GM12865 (cell line): ENCODE results near the gene PTPRN2.
"Not testable (repeated sequence)": the region's sequence is repeated elsewhere in the genome, so short reads cannot be mapped to it uniquely, and the experiment has no call there.

Experiments
- DNase-seq: peaks from one replicate; pipeline ENCODE4 v3.0.0; 2010; ENCODE audit warnings: low read depth
- H3K4me3 ChIP-seq: 2 replicates; pipeline ENCODE4 v1.5.1; 2011; ENCODE audit warnings: mild to moderate bottlenecking, low read depth, low read length, control low read depth
- TF ChIP-seq, protein P1 (sequence below): IDR thresholded peaks from 2 replicates; pipeline ENCODE4 v1.5.1; 2011; ENCODE audit warnings: low read length, control low read depth, low read depth, inconsistent platforms; ENCODE audit not compliant: insufficient read depth; ENCODE audit errors: missing control alignments

PTPRN2 gene

DNA sequence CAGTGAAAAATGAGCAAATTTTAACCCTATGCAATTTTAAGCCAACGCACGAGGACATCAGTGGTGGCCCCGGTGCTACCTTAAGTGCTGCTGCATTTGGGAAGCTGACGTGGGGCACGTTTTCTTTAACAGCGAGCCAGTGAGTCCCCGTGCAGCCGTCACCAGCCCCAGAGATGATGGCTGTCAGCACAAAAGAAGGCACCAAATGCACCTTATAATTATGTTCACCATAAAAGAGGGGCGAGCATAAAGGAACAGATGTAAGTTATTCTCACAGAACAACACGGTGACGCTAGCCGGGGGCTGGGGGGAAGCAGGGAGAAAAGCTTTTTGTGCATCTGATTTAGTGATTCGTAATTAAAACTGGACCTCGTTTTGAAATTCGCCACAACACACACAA lies 990.7 kb downstream of the PTPRN2 start:
- no peak for DNase-seq
- TF ChIP-seq, protein P1, sequence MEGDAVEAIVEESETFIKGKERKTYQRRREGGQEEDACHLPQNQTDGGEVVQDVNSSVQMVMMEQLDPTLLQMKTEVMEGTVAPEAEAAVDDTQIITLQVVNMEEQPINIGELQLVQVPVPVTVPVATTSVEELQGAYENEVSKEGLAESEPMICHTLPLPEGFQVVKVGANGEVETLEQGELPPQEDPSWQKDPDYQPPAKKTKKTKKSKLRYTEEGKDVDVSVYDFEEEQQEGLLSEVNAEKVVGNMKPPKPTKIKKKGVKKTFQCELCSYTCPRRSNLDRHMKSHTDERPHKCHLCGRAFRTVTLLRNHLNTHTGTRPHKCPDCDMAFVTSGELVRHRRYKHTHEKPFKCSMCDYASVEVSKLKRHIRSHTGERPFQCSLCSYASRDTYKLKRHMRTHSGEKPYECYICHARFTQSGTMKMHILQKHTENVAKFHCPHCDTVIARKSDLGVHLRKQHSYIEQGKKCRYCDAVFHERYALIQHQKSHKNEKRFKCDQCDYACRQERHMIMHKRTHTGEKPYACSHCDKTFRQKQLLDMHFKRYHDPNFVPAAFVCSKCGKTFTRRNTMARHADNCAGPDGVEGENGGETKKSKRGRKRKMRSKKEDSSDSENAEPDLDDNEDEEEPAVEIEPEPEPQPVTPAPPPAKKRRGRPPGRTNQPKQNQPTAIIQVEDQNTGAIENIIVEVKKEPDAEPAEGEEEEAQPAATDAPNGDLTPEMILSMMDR: no peak
- H3K4me3 ChIP-seq: no peak overlapping the region

DNA sequence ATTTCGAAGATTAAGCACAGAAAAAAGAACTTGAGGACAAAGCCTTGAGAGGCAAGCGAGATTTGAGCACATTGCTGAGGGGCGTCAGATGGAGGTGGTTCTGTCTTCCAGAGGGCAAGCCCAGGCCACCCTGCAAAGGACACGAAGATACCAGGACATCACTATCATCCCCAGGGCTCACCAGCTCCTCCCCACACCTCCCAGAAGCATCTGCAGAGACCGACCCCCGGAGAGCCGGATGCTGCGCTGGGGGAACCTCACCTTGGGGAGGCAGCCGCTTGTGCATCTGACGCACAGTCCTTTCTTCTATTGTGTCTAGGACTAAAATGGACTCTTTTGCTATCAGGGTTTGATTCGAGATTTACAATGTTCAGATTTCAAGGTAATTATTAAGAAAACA lies 991.2 kb downstream of the PTPRN2 start:
- no peak for DNase-seq
- TF ChIP-seq, protein P1: no peak
- H3K4me3 ChIP-seq: no peak overlapping the region

DNA sequence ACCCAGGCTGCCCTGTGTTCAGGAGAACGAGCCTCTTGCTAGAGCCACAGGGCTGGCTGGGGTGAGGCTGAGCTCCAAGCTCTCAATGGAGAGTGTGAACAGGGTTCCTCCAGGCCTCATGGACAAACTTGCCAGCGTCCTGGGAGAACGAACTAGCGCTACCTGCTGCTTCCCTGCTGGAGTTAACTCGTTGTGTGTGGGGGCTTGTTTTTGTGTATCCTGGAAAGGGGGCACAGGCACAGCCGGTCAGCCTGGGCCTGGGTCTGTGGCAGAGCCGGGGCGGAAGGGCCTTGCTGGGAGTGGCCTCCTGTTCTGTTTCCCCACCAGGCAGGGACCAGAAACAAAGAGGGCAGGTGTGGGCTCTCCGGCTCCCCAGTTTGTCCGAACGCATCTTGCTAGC lies 991.6 kb downstream of the PTPRN2 start:
- H3K4me3 ChIP-seq: no peak overlapping the region
- TF ChIP-seq, protein P1: no peak
- no peak for DNase-seq

DNA sequence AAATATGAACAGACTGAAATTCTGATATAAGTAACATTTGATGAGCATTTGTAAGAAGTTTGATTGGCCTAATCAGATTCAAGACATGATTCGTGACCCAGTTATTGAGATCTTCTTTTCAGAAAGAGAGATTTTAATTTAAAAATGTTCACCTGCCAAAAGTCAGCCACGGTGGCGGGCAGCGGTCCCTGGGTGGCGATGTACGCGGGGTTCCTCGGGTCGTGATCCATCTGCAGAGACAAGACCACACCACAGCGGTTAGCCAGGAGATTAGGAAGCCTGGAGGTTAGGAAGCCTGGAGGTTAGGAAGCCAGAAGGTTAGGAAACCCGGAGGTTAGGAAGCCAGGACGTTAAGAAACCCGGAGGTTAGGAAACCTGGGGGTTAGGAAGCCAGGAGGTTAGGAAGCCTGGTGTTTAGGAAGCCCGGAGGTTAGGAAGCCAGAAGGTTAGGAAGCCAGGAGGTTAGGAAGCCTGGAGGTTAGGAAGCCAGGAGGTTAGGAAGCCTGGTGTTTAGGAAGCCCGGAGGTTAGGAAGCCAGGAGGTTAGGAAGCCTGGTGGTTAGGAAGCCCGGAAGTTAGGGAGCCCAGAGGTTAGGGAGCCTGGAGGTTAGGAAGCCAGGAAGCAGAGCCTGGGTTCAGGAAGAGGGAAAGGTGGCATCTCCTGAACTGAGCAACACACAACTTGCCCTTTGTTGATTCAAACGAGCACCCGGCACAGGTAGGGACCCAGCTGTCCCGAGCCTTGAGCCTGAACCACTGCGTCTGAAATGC lies 992.4 kb downstream of the PTPRN2 start:
- no peak overlapping the region for H3K4me3 ChIP-seq
- TF ChIP-seq, protein P1: no peak
- no peak for DNase-seq

DNA sequence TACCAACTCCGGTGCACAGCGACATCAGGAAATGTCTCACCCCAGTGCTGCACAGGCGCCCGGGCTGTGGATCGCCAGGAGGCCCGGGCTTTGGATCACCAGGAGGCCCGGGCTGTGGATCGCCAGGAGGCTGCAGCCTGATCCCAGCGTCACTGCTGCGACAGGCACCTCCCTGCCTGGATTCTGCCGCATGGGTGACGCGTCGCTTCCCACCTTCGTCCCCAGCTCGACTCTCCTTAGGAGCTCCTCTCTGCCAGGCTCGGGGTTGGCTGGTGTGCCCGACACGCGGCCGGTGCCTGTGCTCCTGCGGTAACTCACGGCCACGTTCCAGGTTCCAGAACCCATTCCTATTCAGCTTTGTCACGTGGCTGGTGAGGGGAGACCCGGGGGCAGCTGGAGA lies 993.3 kb downstream of the PTPRN2 start:
- DNase-seq: no peak
- TF ChIP-seq, protein P1: no peak
- H3K4me3 ChIP-seq: no peak overlapping the region

DNA sequence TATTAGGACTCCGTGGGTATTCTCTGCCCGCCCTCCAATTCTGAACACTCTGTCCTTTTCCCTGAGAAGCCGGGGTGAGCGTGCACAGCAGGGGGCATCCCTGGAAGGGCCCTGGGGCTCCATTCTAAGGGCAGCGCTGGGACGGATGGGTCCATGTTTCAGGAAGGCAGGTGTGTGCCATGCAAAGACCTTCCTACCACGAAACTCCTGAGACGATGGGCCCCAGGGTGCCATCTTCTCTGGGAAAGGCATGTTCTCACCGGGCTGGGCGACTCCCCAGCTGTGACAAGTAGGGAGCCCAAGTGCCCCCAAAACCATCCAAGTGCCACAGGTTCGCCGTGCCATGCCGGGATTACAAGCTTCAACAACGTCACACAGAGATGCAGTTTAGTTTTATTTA lies 994.1 kb downstream of the PTPRN2 start:
- no peak overlapping the region for H3K4me3 ChIP-seq
- DNase-seq: no peak
- TF ChIP-seq, protein P1: no peak

DNA sequence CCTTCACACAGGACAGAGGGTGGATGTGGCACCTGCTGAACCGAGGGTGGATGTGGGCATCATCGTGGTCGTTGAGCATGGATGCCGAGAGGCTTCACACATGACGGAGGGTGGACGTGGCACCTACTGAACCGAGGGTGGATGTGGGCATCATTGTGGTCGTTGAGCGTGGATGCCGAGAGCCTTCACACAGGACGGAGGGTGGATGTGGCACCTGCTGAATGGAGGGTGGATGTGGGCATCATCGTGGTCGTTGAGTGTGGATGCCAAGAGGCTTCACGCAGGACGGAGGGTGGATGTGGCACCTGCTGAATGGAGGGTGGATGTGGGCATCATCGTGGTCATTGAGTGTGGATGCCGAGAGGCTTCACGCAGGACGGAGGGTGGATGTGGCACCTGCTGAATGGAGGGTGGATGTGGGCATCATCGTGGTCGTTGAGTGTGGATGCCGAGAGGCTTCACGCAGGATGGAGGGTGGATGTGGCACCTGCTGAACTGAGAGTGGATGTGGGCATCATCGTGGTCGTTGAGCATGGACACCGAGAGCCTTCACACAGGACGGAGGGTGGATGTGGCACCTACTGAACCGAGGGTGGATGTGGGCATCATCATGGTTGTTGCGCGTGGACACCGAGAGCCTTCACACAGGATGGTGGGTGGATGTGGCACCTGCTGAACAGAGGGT lies 994.8 kb downstream of the PTPRN2 start:
- not testable (repeated sequence) for DNase-seq, H3K4me3 ChIP-seq
